ENCODE results near the gene PLCB1. TPM values are rescaled to one million over a fixed set of nuclear protein-coding genes. Genes with fewer than 3 reads are reported as not detected.

Gene PLCB1
- total RNA-seq, 2 experiments from 2014 or later: 1.9 to 2.2 TPM

DNA sequence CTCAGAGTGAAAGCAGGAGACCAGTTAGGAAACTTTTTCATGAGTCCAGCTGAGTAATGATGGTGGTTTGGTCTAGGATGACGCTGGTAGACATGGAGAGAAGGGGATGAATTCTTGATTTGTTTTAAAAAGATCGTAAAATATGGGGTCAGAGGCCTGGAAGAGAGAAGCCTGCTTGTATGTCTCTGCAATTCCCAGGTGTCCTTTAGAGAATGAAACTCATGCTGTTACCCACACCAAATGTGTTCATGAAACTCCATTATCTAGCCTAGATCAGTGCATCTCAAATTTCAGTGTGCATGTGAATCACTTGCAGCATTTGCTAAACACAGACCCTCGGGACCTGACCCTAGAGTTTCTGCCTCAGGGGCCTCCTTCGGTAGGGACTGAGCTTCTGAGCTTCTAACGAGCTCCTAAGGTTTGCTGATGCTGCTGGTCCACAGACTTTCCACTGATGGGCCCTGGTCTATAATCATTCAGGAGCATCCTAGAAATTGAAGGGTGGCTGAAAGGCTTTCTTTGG is 634.9 kb downstream of the PLCB1 start:
- CTCF ChIA-PET: no interaction called here

DNA sequence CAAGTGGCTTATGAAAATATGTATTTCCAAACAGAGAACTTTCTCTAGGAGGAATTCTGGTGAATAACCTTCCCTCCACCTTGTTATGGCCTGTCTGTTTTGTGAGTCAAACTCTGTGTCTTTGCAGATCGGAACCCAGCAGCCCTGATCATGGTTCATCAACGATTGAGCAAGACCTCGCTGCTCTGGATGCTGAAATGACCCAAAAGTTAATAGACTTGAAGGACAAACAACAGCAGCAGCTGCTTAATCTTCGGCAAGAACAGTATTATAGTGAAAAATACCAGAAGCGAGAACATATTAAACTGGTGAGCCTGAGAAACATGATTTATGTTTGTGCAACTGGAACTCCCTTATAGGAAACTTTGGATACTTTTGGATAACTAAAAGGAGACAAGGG is 642.3 kb downstream of the PLCB1 start:
- Mint-ChIP-seq H3K36me3 (ENCODE audit: low read depth) (no peaks in the 10 kb centered on the region), H3K4me3 (no peak overlapping the region), H3K27me3 (no peaks in the 10 kb centered on the region), H3K27ac (no peak overlapping the region), H3K9me3 (no peaks in the 10 kb centered on the region), H3K4me1 (no peaks in the 10 kb centered on the region)
- no peak for DNase-seq
- POLR2A ChIA-PET: no interaction called here
- CTCF ChIA-PET: interaction anchor here (0.7 to 1.3 kb wide), 4 partner anchors 14 to 24 kb away, joined by 3 to 10 read pairs (median 4); no protein-coding TSS in a partner anchor

More for the DNA sequence above, 634.9 kb downstream of the PLCB1 start:
- POLR2A ChIA-PET: no interaction called here
- H3K27ac Mint-ChIP-seq: no peak overlapping the region
- H3K4me3 Mint-ChIP-seq: no peak overlapping the region
- no peaks in the 10 kb centered on the region for H3K4me1 Mint-ChIP-seq
- no peaks in the 10 kb centered on the region for H3K27me3 Mint-ChIP-seq
- H3K9me3 Mint-ChIP-seq: no peaks in the 10 kb centered on the region
- no peaks in the 10 kb centered on the region for H3K36me3 Mint-ChIP-seq (ENCODE audit: low read depth)
- no peak for DNase-seq

GRCh38 chr20:8777911-8778310 is 645.8 kb downstream of the PLCB1 start:
- ChIA-PET CTCF (no interaction called here), POLR2A (no interaction called here)
- DNase-seq: no peak
- no peaks in the 10 kb centered on the region for H3K36me3 Mint-ChIP-seq (ENCODE audit: low read depth)
- no peaks in the 10 kb centered on the region for H3K27me3 Mint-ChIP-seq
- H3K4me3 Mint-ChIP-seq: no peak overlapping the region
- no peaks in the 10 kb centered on the region for H3K9me3 Mint-ChIP-seq
- no peak overlapping the region for H3K27ac Mint-ChIP-seq
- no peaks in the 10 kb centered on the region for H3K4me1 Mint-ChIP-seq

GRCh38 chr20:8778387-8778786 is 646.3 kb downstream of the PLCB1 start:
- H3K27ac Mint-ChIP-seq: no peak overlapping the region
- POLR2A ChIA-PET: no interaction called here
- no peaks in the 10 kb centered on the region for H3K9me3 Mint-ChIP-seq
- no peaks in the 10 kb centered on the region for H3K27me3 Mint-ChIP-seq
- H3K4me3 Mint-ChIP-seq: no peak overlapping the region
- no peaks in the 10 kb centered on the region for H3K4me1 Mint-ChIP-seq
- CTCF ChIA-PET: no interaction called here
- no peak for DNase-seq
- no peaks in the 10 kb centered on the region for H3K36me3 Mint-ChIP-seq (ENCODE audit: low read depth)

GRCh38 chr20:8780915-8781314 is 648.8 kb downstream of the PLCB1 start:
- Mint-ChIP-seq H3K27ac (no peak overlapping the region), H3K4me3 (no peak overlapping the region), H3K27me3 (no peaks in the 10 kb centered on the region), H3K9me3 (no peaks in the 10 kb centered on the region), H3K4me1 (no peaks in the 10 kb centered on the region), H3K36me3 (ENCODE audit: low read depth) (no peaks in the 10 kb centered on the region)
- POLR2A ChIA-PET: no interaction called here
- CTCF ChIA-PET: no interaction called here
- DNase-seq: no peak

DNA sequence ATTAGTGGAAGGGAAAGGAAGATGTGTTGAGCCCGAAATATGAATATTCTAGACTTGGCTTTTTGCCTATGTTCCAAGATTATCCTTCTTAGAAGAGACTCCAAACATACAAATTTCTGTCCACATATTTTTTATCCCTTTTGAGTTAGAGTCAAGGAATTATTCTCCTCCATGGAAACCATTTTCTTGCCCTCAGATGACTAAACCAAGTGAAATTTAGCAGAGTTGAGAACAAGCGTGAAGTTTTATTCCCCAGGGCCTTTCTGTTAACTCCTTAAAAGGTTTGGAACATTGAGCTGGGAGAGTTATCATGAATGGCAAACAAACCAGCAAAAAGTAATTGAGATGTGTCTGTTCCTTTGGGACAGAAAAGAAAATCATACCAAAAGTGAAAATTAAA is 650.7 kb downstream of the PLCB1 start:
- no peaks in the 10 kb centered on the region for H3K9me3 Mint-ChIP-seq
- ChIA-PET POLR2A (no interaction called here), CTCF (interaction anchor here (1.3 kb wide), 1 partner anchor 8 kb away, joined by 3 read pairs; no protein-coding TSS in a partner anchor)
- H3K27me3 Mint-ChIP-seq: no peaks in the 10 kb centered on the region
- H3K4me3 Mint-ChIP-seq: no peak overlapping the region
- no peak overlapping the region for H3K27ac Mint-ChIP-seq
- no peaks in the 10 kb centered on the region for H3K4me1 Mint-ChIP-seq
- H3K36me3 Mint-ChIP-seq (ENCODE audit: low read depth): no peaks in the 10 kb centered on the region
- no peak for DNase-seq

- no peaks in the 10 kb centered on the region for H3K9me3 Mint-ChIP-seq
Measured at GRCh38 chr20:8783734-8784133, 651.7 kb downstream of the PLCB1 start.

DNA sequence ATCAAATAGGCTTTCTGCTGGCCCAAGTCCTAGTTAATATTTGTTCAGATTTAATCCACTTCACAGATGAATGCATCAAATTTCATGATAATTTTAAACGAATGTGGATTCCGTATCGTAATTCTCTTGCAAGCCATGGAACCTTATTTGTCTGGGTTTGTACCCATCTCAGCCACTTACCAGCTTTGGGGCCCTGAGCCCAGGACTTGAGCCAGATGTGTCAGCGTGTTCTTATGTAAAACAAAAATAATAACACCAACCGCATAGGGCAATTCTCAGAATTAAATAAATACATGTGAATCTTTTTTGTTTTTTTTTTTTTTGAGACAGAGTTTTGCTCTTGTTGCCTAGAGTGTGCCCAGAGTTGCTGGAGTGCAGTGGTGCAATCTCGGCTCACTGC is 654.3 kb downstream of the PLCB1 start:
- Mint-ChIP-seq H3K9me3 (no peaks in the 10 kb centered on the region), H3K27me3 (no peaks in the 10 kb centered on the region), H3K27ac (no peak overlapping the region), H3K36me3 (ENCODE audit: low read depth) (no peaks in the 10 kb centered on the region), H3K4me3 (no peak overlapping the region), H3K4me1 (no peaks in the 10 kb centered on the region)
- ChIA-PET POLR2A (no interaction called here), CTCF (no interaction called here)
- DNase-seq: no peak

More at GRCh38 chr20:8783734-8784133, 651.7 kb downstream of the PLCB1 start:
- ChIA-PET CTCF (no interaction called here), POLR2A (no interaction called here)
- Mint-ChIP-seq H3K4me3 (no peak overlapping the region), H3K27me3 (no peaks in the 10 kb centered on the region), H3K4me1 (no peaks in the 10 kb centered on the region), H3K36me3 (ENCODE audit: low read depth) (no peaks in the 10 kb centered on the region), H3K27ac (no peak overlapping the region)
- no peak for DNase-seq

DNA sequence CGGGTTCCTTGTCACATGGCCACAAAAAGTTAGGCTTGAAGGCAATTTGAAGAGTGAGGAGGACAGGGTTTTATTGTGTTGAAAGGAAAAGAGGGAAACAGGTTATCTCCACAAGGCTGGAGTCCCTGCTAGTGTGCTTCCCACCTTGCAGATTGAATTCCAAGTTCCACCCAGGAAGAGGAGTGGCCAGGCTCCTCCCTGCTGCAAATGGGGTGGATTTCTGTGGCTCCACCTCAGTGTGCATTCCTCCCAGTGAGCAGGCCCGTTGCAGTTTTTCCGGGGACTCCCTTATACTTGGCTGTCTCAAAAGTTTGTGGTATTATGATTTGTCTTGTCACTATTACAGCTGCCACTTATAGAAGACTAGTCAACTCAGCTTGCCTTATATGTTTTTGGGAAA is 655.0 kb downstream of the PLCB1 start:
- H3K9me3 Mint-ChIP-seq: no peaks in the 10 kb centered on the region
- POLR2A ChIA-PET: no interaction called here
- H3K4me1 Mint-ChIP-seq: no peaks in the 10 kb centered on the region
- DNase-seq: no peak
- H3K27me3 Mint-ChIP-seq: no peaks in the 10 kb centered on the region
- no peaks in the 10 kb centered on the region for H3K36me3 Mint-ChIP-seq (ENCODE audit: low read depth)
- CTCF ChIA-PET: no interaction called here
- no peak overlapping the region for H3K27ac Mint-ChIP-seq
- H3K4me3 Mint-ChIP-seq: no peak overlapping the region

DNA sequence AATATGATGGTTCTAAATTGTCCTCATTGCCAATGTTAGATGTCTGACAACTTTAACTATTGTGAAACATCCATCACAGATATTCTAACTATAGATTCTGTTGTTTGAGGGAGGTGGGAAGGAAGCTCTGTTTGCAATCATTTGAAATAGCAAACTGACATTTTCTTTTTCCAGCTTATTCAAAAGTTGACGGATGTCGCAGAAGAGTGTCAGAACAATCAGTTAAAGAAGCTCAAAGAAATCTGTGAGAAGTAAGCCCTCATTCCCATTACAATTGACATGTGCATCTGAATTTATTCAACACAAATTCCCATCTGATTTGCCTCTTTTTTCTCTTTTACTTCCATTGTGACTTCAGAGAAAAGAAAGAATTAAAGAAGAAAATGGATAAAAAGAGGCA is 656.2 kb downstream of the PLCB1 start:
- CTCF ChIA-PET: interaction anchor here (0.7 kb wide), 1 partner anchor 29 kb away, joined by 3 read pairs; no protein-coding TSS in a partner anchor
- no peaks in the 10 kb centered on the region for H3K27me3 Mint-ChIP-seq
- DNase-seq: no peak
- no peak overlapping the region for H3K4me3 Mint-ChIP-seq
- no peaks in the 10 kb centered on the region for H3K36me3 Mint-ChIP-seq (ENCODE audit: low read depth)
- no peaks in the 10 kb centered on the region for H3K4me1 Mint-ChIP-seq
- no peak overlapping the region for H3K27ac Mint-ChIP-seq
- no peaks in the 10 kb centered on the region for H3K9me3 Mint-ChIP-seq
- POLR2A ChIA-PET: no interaction called here

DNA sequence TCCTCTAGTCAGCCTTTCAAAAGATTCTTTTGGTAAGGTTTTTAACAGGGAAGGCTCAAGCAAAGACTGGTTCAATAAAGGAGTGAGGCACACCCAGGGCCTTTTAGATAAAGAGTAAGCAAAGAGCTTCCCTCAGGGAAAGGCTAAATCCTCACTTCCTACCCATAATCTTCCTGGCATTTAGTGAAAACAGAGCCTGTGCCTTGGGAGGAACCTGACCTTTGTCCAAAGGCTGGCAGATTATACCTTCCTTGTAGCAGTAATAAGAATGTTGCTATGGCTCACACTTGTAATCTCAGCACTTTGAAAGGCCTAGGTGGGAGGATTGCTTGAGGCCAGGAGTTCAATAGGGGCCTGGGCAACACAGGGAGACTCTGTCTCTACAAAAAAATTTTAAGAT is 656.8 kb downstream of the PLCB1 start:
- H3K36me3 Mint-ChIP-seq (ENCODE audit: low read depth): no peaks in the 10 kb centered on the region
- CTCF ChIA-PET: no interaction called here
- no peak for DNase-seq
- H3K27me3 Mint-ChIP-seq: no peaks in the 10 kb centered on the region
- POLR2A ChIA-PET: interaction anchor here (0.6 kb wide), 1 partner anchor 561 kb away, joined by 3 read pairs; no protein-coding TSS in a partner anchor
- H3K4me1 Mint-ChIP-seq: no peaks in the 10 kb centered on the region
- no peaks in the 10 kb centered on the region for H3K9me3 Mint-ChIP-seq
- H3K27ac Mint-ChIP-seq: no peak overlapping the region
- no peak overlapping the region for H3K4me3 Mint-ChIP-seq

DNA sequence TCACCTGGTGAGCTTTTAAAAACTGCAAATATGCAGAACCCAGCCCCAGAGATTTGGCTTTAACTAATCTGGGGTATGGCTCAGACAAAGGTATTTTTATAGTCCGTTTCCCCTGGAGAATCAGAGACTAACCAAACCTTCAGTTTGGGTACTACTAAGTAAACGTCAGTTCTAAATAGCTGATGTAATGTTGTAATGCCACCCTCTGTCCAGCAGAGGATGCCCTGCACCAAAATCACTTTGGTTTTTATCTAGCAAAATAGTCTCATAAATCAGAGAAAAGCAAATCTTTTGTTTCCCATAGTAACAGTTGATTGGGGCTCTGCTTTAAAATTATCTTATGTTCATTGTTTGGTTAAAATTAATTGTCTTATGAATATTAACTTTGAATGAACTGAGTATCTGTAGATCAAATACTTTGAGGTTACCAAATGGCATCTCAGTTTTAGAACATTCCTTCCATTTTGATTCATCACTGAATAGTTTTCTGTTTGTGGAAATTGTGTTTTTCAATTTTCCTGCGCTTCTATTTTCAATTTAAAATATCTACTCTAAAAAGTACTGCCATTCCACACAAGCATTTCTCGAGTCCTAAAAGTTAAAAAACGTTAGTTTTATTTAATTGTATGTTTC is 658.5 kb downstream of the PLCB1 start:
- Mint-ChIP-seq H3K27ac (no peak overlapping the region), H3K9me3 (no peaks in the 10 kb centered on the region), H3K4me3 (no peak overlapping the region), H3K27me3 (no peaks in the 10 kb centered on the region), H3K4me1 (no peaks in the 10 kb centered on the region), H3K36me3 (ENCODE audit: low read depth) (no peaks in the 10 kb centered on the region)
- POLR2A ChIA-PET: no interaction called here
- CTCF ChIA-PET: interaction anchor here (0.8 to 1.6 kb wide), 4 partner anchors 9 to 50 kb away, joined by 3 to 4 read pairs (median 3); no protein-coding TSS in a partner anchor
- DNase-seq: no peak

DNA sequence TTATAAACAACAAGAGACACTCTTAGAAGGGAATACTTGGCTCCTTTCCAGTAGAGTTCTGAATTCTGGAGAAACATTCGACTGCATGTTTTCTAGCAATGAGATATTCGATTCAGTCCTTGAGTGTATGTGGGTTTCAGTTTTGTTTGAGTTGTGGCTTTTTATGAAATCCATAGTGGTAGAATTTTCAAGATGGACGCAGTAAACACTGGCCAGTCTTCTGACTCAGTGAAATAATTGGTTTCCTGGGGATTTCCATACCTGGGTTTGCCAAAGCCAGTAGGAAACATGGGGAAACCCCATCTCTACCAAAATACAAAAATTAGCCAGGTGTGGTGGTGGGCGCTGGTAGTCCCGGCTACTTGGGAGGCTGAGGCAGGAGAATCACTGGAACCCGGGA is 663.3 kb downstream of the PLCB1 start:
- Mint-ChIP-seq H3K4me3 (no peak overlapping the region), H3K36me3 (ENCODE audit: low read depth) (no peaks in the 10 kb centered on the region), H3K9me3 (no peaks in the 10 kb centered on the region), H3K4me1 (no peaks in the 10 kb centered on the region), H3K27me3 (no peaks in the 10 kb centered on the region), H3K27ac (no peak overlapping the region)
- POLR2A ChIA-PET: no interaction called here
- CTCF ChIA-PET: no interaction called here
- no peak for DNase-seq

GRCh38 chr20:8796088-8796660 is 664.1 kb downstream of the PLCB1 start:
- Mint-ChIP-seq H3K9me3 (no peaks in the 10 kb centered on the region), H3K27me3 (no peaks in the 10 kb centered on the region), H3K4me1 (no peaks in the 10 kb centered on the region), H3K4me3 (no peak overlapping the region), H3K27ac (no peak overlapping the region), H3K36me3 (ENCODE audit: low read depth) (no peaks in the 10 kb centered on the region)
- ChIA-PET CTCF (no interaction called here), POLR2A (no interaction called here)
- DNase-seq: no peak

Measured in activated CD4-positive, alpha-beta memory T cell treated with anti-CD3 and anti-CD28 coated beads, Interleukin-2, amount 10 ng/mL, durations not matched to agents 7 days and 5 days (primary cell).